GM19324 (cell line): Measurements from ENCODE around the gene ADAMTSL1.

Experiments
- ATAC-seq: cut with Tn5 transposase; IDR thresholded peaks from one replicate; pipeline ENCODE4 v1.9.1; 2021; ENCODE audit warnings: mild to moderate bottlenecking, moderate library complexity; ENCODE audit not compliant: unreplicated experiment, low FRiP score

ADAMTSL1 gene

GRCh38 chr9:18684593-18685317 is 210.8 kb downstream of the ADAMTSL1 start:
- ATAC-seq = no peak

GRCh38 chr9:18688581-18689565 is 214.9 kb downstream of the ADAMTSL1 start:
- ATAC-seq = no peak

GRCh38 chr9:18689921-18690320 is 216.0 kb downstream of the ADAMTSL1 start:
- ATAC-seq = no peak

- no peak for ATAC-seq
These were observed 218.3 kb downstream of the ADAMTSL1 start for GRCh38 chr9:18692268-18692667.

- ATAC-seq = no peak
These were observed 219.0 kb downstream of the ADAMTSL1 start for GRCh38 chr9:18692962-18693361.

GRCh38 chr9:18694959-18695668 is 221.2 kb downstream of the ADAMTSL1 start:
- no peak for ATAC-seq

- ATAC-seq = no peak
These were observed 225.0 kb downstream of the ADAMTSL1 start for GRCh38 chr9:18698992-18699391.

- no peak for ATAC-seq
These were observed 225.8 kb downstream of the ADAMTSL1 start for GRCh38 chr9:18699764-18700163.

- ATAC-seq = no peak
These were observed 226.8 kb downstream of the ADAMTSL1 start for GRCh38 chr9:18700714-18701113.

GRCh38 chr9:18703151-18703900 is 229.4 kb downstream of the ADAMTSL1 start:
- ATAC-seq = no peak

- no peak for ATAC-seq
These were observed 230.0 kb downstream of the ADAMTSL1 start for GRCh38 chr9:18703901-18704379.

GRCh38 chr9:18705796-18706392 is 231.9 kb downstream of the ADAMTSL1 start:
- no peak for ATAC-seq

- no peak for ATAC-seq
These were observed 232.7 kb downstream of the ADAMTSL1 start for GRCh38 chr9:18706648-18707047.

- ATAC-seq = no peak
These were observed 233.1 kb downstream of the ADAMTSL1 start for GRCh38 chr9:18707061-18707461.

GRCh38 chr9:18707489-18708205 is 233.7 kb downstream of the ADAMTSL1 start:
- ATAC-seq = no peak

GRCh38 chr9:18708429-18708828 is 234.5 kb downstream of the ADAMTSL1 start:
- no peak for ATAC-seq

- no peak for ATAC-seq
These were observed 236.1 kb downstream of the ADAMTSL1 start for GRCh38 chr9:18710065-18710464.

GRCh38 chr9:18717759-18718158 is 243.8 kb downstream of the ADAMTSL1 start:
- ATAC-seq = no peak

- ATAC-seq = no peak
These were observed 244.4 kb downstream of the ADAMTSL1 start for GRCh38 chr9:18718393-18718792.
